ENCODE results near the gene R3HDM4. TPM values are rescaled to one million over a fixed set of nuclear protein-coding genes. Genes with fewer than 3 reads are reported as not detected.

R3HDM4 gene
- total and polyA plus RNA-seq, 11 donors = 17.1 to 47.1 (median 24.2) TPM

DNA sequence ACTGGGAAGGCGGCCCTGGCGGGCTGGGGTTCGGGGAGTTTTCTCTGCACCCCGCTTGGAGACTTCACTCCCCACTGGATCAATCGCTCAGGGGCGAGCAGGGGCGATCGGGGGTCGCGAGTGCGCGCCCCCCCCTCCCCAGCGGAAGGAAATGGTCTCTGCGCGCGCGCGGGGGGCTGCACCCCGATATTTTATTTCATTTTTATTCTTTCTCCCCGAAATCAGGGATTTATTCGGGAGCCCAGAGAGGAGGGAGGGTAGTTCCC, 13.2 kb upstream of the R3HDM4 start:
- peak overlapping the region in 11 of 12 donors; percentile 53 to 93 (median 82) for H3K27ac ChIP-seq
- intact Hi-C loops (cut with DNase I) = loop anchor here in 2 of 10 donors (10.0 kb wide), 2 partner anchors 259 to 319 kb away; partner anchors contain the start of genes ATP5F1D (in 1 of the 2) and MIDN (in 1 of the 2)

DNA sequence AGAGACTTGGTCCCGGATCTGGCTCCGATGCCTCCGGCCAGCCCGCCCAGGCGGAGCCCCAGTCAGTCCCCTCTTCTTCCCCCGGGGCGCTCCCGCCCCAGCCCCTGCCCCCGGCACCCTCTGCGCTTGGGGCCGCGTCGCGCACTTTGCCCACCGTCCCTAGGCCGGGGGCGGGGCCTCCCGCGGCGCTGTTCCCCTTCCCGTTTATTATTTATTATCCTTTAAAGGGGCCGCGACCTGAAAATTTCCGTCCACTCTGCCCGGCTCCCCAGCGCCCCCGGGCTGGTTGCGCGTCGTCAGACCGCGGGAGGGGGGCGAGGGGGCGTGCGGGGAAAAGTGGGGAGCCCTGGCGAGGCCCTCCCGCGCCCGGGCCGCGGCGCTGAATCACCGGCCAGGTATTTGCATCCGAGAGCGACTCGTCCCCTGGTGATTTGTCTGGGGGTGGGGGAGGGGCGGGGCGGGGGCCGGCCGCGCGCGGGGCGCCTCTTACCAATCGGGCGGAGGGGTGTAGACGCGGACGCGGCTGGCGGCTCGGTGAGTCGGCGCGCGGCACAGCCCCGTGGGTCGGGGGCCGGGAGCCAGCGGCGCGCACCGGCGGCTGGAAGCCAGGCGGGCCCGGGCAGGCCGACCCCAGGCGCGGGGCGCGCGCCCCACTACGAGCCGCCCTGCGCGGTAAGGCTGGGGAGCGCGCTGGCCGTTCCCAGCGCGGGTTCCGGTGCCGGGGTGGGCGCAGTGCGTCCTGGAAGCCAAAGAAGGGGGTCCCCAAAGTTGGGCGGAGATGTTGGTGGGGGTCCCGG, 12.7 kb upstream of the R3HDM4 start, which contains the start of gene ARID3A:
ARID3A (plus strand) TSS at position 510 of the 797 bp plus-strand sequence. CDS start 3,494 bp downstream, outside the sequence.
- Histone ChIP-seq H3K36me3 (peaks cover 0 to 9% (median 0%) of the 10 kb centered on the region in 9 donors), H3K9me3 (no peaks in the 10 kb centered on the region), H3K27me3 (peaks cover 5 to 8% (median 8%) of the 10 kb centered on the region in 9 donors), H3K27ac (peak within 1 kb of the TSS in 11 of 12 donors; percentile 53 to 93 (median 82)), H3K4me1 (peaks cover 0 to 39% (median 18%) of the 10 kb centered on the region in 12 donors), H3K4me3 (peak within 1 kb of the TSS; percentile 54 to 96 (median 86))
- 0 to 1% (median 0%) methylated on average over 17 to 97 of the region's 97 CpGs for WGBS, 4 donors
- ATAC-seq (peak; percentile 25 to 83 (median 80)), DNase-seq (peak; percentile 77 to 91 (median 83))
- intact Hi-C loops (cut with DNase I) = loop anchor here in 4 of 10 donors (1.0 to 10.0 kb wide), 5 partner anchors 57 to 319 kb away; partner anchors contain the start of genes ATP5F1D (in 1 of the 4), MIDN (in 1 of the 4) and WDR18 (in 1 of the 4)
- TF ChIP-seq POLR2A (IDR thresholded peaks at IDR 0.05) = no peak
- TF ChIP-seq CTCF (IDR thresholded peaks at IDR 0.05) = peak in 1 of 12 donors; percentile 13

More for the DNA sequence above, 13.2 kb upstream of the R3HDM4 start:
- H3K9me3 ChIP-seq = no peaks in the 10 kb centered on the region
- H3K27me3 ChIP-seq = peaks cover 0 to 3% (median 2%) of the 10 kb centered on the region in 9 donors
- H3K4me1 ChIP-seq = peaks cover 0 to 37% (median 18%) of the 10 kb centered on the region in 12 donors
- DNase-seq = no peak
- ATAC-seq = no peak
- WGBS, 4 donors = 0 to 1% (median 1%) methylated on average over 20 to 21 of the region's 21 CpGs
- TF ChIP-seq CTCF (IDR thresholded peaks at IDR 0.05) (no peak), POLR2A (IDR thresholded peaks at IDR 0.05) (no peak)
- peaks cover 0 to 9% (median 0%) of the 10 kb centered on the region in 9 donors for H3K36me3 ChIP-seq
- peak overlapping the region; percentile 54 to 96 (median 86) for H3K4me3 ChIP-seq

DNA sequence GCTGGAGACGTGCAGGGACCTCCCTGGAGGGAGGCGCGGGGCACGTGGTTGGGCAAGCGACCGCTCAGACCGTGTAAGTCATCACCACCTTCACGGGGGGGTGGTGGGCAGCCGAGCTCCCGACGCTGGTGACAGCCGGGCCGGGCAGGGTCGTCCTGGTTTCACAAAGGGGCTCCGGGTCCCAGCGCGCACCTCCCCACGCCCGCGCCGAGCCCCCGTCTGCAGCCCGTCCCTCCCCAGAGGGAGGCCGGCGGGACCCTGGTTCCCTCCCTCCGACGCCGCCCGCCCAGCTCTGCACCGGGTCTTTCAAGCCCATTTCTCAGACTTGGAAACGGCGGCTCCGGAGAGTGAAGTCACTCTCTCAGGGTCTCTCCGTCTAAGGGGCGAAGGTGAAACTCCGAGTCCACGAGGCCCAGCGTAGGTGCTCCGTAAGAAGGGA, 12.1 kb upstream of the R3HDM4 start:
- ATAC-seq (peak in 3 of 4 donors; percentile 47 to 69 (median 55)), DNase-seq (peak in 2 of 5 donors; percentile 67 to 72)
- Histone ChIP-seq H3K4me3 (peak overlapping the region; percentile 54 to 96 (median 86)), H3K27me3 (peaks cover 8 to 15% (median 14%) of the 10 kb centered on the region in 9 donors), H3K9me3 (no peaks in the 10 kb centered on the region), H3K4me1 (peaks cover 0 to 44% (median 19%) of the 10 kb centered on the region in 12 donors), H3K27ac (peak overlapping the region in 11 of 12 donors; percentile 53 to 93 (median 81)), H3K36me3 (peaks cover 0 to 9% (median 0%) of the 10 kb centered on the region in 9 donors)
- intact Hi-C loops (cut with DNase I) = loop anchor here in 4 of 10 donors (1.0 to 10.0 kb wide), 5 partner anchors 57 to 320 kb away; partner anchors contain the start of genes ATP5F1D (in 1 of the 4), MIDN (in 1 of the 4) and WDR18 (in 1 of the 4)
- WGBS, 4 donors = 0 to 1% (median 1%) methylated on average over 9 to 39 of the region's 39 CpGs
- TF ChIP-seq CTCF (IDR thresholded peaks at IDR 0.05) (no peak), POLR2A (IDR thresholded peaks at IDR 0.05) (no peak)

All from heart left ventricle (tissue), 16 donors.